Activated CD8-positive, alpha-beta T cell treated with anti-CD3 and anti-CD28 coated beads, Interleukin-2, amount 10 ng/mL, durations not matched to agents 7 days and 5 days (primary cell): ENCODE results near the gene ANKZF1. TPM values are rescaled to one million over a fixed set of nuclear protein-coding genes. Genes with fewer than 3 reads are reported as not detected.

ENCODE experiments used
- ATAC-seq: fragments of 150-1000 bp; cut with Tn5 transposase; one replicate; pipeline ENCODE4 v1.10.0; 2021; ENCODE audit warnings: moderate library complexity
- CTCF ChIA-PET: fragments of 350-600 bp; sonication (Branson Sonifier 250); formaldehyde crosslinking; loops from one replicate; lab custom pipeline; 2021; ENCODE audit warnings: antibody characterized with exemption; lab: Charles Lee
- POLR2A ChIA-PET: fragments of 350-600 bp; sonication (Branson Sonifier 250); formaldehyde crosslinking; loops from one replicate; lab custom pipeline; 2021; ENCODE audit warnings: antibody characterized with exemption; lab: Charles Lee
- DNase-seq: peaks from one replicate; pipeline ENCODE4 v3.0.0-alpha.2; 2020
- H3K27ac Mint-ChIP-seq: one replicate; pipeline ENCODE4 v1.8.0; 2021; ENCODE audit warnings: mild to moderate bottlenecking, mixed read lengths
- H3K27me3 Mint-ChIP-seq: one replicate; pipeline ENCODE4 v1.8.0; 2021; ENCODE audit warnings: low read depth, mixed read lengths
- H3K36me3 Mint-ChIP-seq: one replicate; pipeline ENCODE4 v1.8.0; 2021; ENCODE audit warnings: low read depth, mixed read lengths
- H3K4me1 Mint-ChIP-seq: one replicate; pipeline ENCODE4 v1.8.0; 2021; ENCODE audit warnings: low read depth, mixed read lengths
- H3K4me3 Mint-ChIP-seq: one replicate; pipeline ENCODE4 v1.8.0; 2021; ENCODE audit warnings: mild to moderate bottlenecking, mixed read lengths
- H3K9me3 Mint-ChIP-seq: one replicate; pipeline ENCODE4 v1.8.0; 2022; ENCODE audit warnings: mixed read lengths; ENCODE audit not compliant: insufficient read depth
- total RNA-seq, 2 experiments: library from RNA; stranded (reverse); gene quantifications; one replicate each; pipeline ENCODE4 v1.2.3, GENCODE V29; 2021

Gene ANKZF1
- total RNA-seq, 2 experiments from 2014 or later, result 106 to 114 TPM

GRCh38 chr2:219207884-219208740 is 21.5 kb upstream of the ANKZF1 start:
- Mint-ChIP-seq H3K27me3 (no peaks in the 10 kb centered on the region), H3K9me3 (peaks cover 5% of the 10 kb centered on the region), H3K36me3 (peaks cover 54% of the 10 kb centered on the region), H3K4me3 (peak overlapping the region; percentile 86), H3K27ac (peak overlapping the region; percentile 96), H3K4me1 (peaks cover 63% of the 10 kb centered on the region)
- ChIA-PET POLR2A (interaction anchor here (1.2 to 5.3 kb wide), 10 partner anchors 26 to 46 kb away, joined by 3 to 49 read pairs (median 6); partner anchors contain the start of genes CNPPD1, GLB1L, RETREG2 and STK16), CTCF (interaction anchor here (0.7 to 4.6 kb wide), 10 partner anchors 12 to 156 kb away, joined by 3 to 49 read pairs (median 8); partner anchors contain the start of genes ABCB6, CNPPD1, GLB1L and NHEJ1)
- DNase-seq (no peak), ATAC-seq (no peak)

- peak overlapping the region; percentile 81 for H3K27ac Mint-ChIP-seq
- H3K4me1 Mint-ChIP-seq, result peaks cover 63% of the 10 kb centered on the region
- DNase-seq (no peak), ATAC-seq (no peak)
- peaks cover 3% of the 10 kb centered on the region for H3K9me3 Mint-ChIP-seq
- H3K36me3 Mint-ChIP-seq, result peaks cover 53% of the 10 kb centered on the region
- ChIA-PET POLR2A (interaction anchor here (0.9 to 5.3 kb wide), 8 partner anchors 9 to 45 kb away, joined by 3 to 49 read pairs (median 5); partner anchors contain the start of genes ABCB6, CNPPD1, GLB1L and RETREG2), CTCF (interaction anchor here (0.7 to 4.6 kb wide), 10 partner anchors 10 to 86 kb away, joined by 3 to 49 read pairs (median 8); partner anchors contain the start of genes ABCB6, CNPPD1, GLB1L and NHEJ1)
- H3K27me3 Mint-ChIP-seq, result no peaks in the 10 kb centered on the region
- peak overlapping the region; percentile 86 for H3K4me3 Mint-ChIP-seq
These were observed 20.1 kb upstream of the ANKZF1 start for GRCh38 chr2:219209236-219210195.

- no peaks in the 10 kb centered on the region for H3K27me3 Mint-ChIP-seq
- DNase-seq, result no peak
- H3K4me3 Mint-ChIP-seq, result no peak overlapping the region
- H3K4me1 Mint-ChIP-seq, result peaks cover 65% of the 10 kb centered on the region
- peak overlapping the region; percentile 81 for H3K27ac Mint-ChIP-seq
- H3K36me3 Mint-ChIP-seq, result peaks cover 52% of the 10 kb centered on the region
- H3K9me3 Mint-ChIP-seq, result no peaks in the 10 kb centered on the region
- ChIA-PET CTCF (interaction anchor here (1.2 to 4.6 kb wide), 11 partner anchors 9 to 85 kb away, joined by 4 to 49 read pairs (median 11); partner anchors contain the start of genes ABCB6, CNPPD1, GLB1L and NHEJ1), POLR2A (interaction anchor here (1.6 to 5.3 kb wide), 2 partner anchors 34 to 37 kb away, joined by 7 to 49 read pairs; partner anchors contain the start of genes CNPPD1 and RETREG2)
- ATAC-seq, result no peak
These were observed 19.3 kb upstream of the ANKZF1 start for GRCh38 chr2:219210196-219210885.

GRCh38 chr2:219210886-219211362 is 18.7 kb upstream of the ANKZF1 start:
- peaks cover 52% of the 10 kb centered on the region for H3K36me3 Mint-ChIP-seq
- ATAC-seq, result no peak
- H3K4me1 Mint-ChIP-seq, result peaks cover 61% of the 10 kb centered on the region
- no peak for DNase-seq
- no peaks in the 10 kb centered on the region for H3K9me3 Mint-ChIP-seq
- H3K27me3 Mint-ChIP-seq, result no peaks in the 10 kb centered on the region
- no peak overlapping the region for H3K4me3 Mint-ChIP-seq
- ChIA-PET CTCF (interaction anchor here (0.6 to 3.8 kb wide), 17 partner anchors 9 to 84 kb away, joined by 3 to 41 read pairs (median 7); partner anchors contain the start of genes ABCB6, CNPPD1, NHEJ1 and SLC23A3), POLR2A (interaction anchor here (0.6 to 1.5 kb wide), 5 partner anchors 29 to 51 kb away, joined by 3 to 6 read pairs (median 4); partner anchors contain the start of gene CNPPD1)
- peak overlapping the region; percentile 81 for H3K27ac Mint-ChIP-seq

GRCh38 chr2:219213026-219213415 is 16.6 kb upstream of the ANKZF1 start:
- ATAC-seq, result no peak
- Mint-ChIP-seq H3K4me3 (no peak overlapping the region), H3K36me3 (peaks cover 46% of the 10 kb centered on the region), H3K4me1 (peaks cover 57% of the 10 kb centered on the region), H3K9me3 (no peaks in the 10 kb centered on the region), H3K27ac (no peak overlapping the region), H3K27me3 (no peaks in the 10 kb centered on the region)
- ChIA-PET POLR2A (interaction anchor here (0.6 to 0.7 kb wide), 2 partner anchors 37 to 804 kb away, joined by 3 to 4 read pairs; partner anchors contain the start of gene CNPPD1), CTCF (interaction anchor here (1.0 to 3.4 kb wide), 6 partner anchors 15 to 216 kb away, joined by 3 to 41 read pairs (median 5); partner anchors contain the start of genes NHEJ1 and SLC23A3)
- DNase-seq, result no peak

GRCh38 chr2:219213486-219214071 is 16.0 kb upstream of the ANKZF1 start:
- no peak for DNase-seq
- Mint-ChIP-seq H3K36me3 (peaks cover 41% of the 10 kb centered on the region), H3K9me3 (no peaks in the 10 kb centered on the region), H3K27me3 (no peaks in the 10 kb centered on the region), H3K4me1 (peaks cover 53% of the 10 kb centered on the region), H3K27ac (no peak overlapping the region), H3K4me3 (no peak overlapping the region)
- ChIA-PET CTCF (interaction anchor here (1.0 to 3.4 kb wide), 4 partner anchors 14 to 57 kb away, joined by 3 to 41 read pairs (median 5); partner anchors contain the start of genes NHEJ1 and SLC23A3), POLR2A (interaction anchor here (0.6 kb wide), 1 partner anchor 804 kb away, joined by 3 read pairs; no protein-coding TSS in a partner anchor)
- no peak for ATAC-seq

- CTCF ChIA-PET, result interaction anchor here (1.2 to 1.6 kb wide), 2 partner anchors 14 to 57 kb away, joined by 3 to 4 read pairs; no protein-coding TSS in a partner anchor
- H3K36me3 Mint-ChIP-seq, result peaks cover 36% of the 10 kb centered on the region
- ATAC-seq (no peak), DNase-seq (no peak)
- H3K27ac Mint-ChIP-seq, result no peak overlapping the region
- POLR2A ChIA-PET, result no interaction called here
- no peaks in the 10 kb centered on the region for H3K9me3 Mint-ChIP-seq
- no peaks in the 10 kb centered on the region for H3K27me3 Mint-ChIP-seq
- no peak overlapping the region for H3K4me3 Mint-ChIP-seq
- H3K4me1 Mint-ChIP-seq, result peaks cover 51% of the 10 kb centered on the region
These were observed 15.5 kb upstream of the ANKZF1 start for GRCh38 chr2:219214141-219214540.

- no peak for ATAC-seq
- no peak overlapping the region for H3K27ac Mint-ChIP-seq
- no peaks in the 10 kb centered on the region for H3K9me3 Mint-ChIP-seq
- DNase-seq, result no peak
- H3K36me3 Mint-ChIP-seq, result peaks cover 36% of the 10 kb centered on the region
- POLR2A ChIA-PET, result no interaction called here
- CTCF ChIA-PET, result interaction anchor here (1.2 to 5.9 kb wide), 3 partner anchors 44 to 58 kb away, joined by 3 to 25 read pairs (median 8); partner anchors contain the start of gene NHEJ1
- H3K4me1 Mint-ChIP-seq, result peaks cover 50% of the 10 kb centered on the region
- no peaks in the 10 kb centered on the region for H3K27me3 Mint-ChIP-seq
- no peak overlapping the region for H3K4me3 Mint-ChIP-seq
These were observed 14.8 kb upstream of the ANKZF1 start for GRCh38 chr2:219214786-219215185.

- POLR2A ChIA-PET, result interaction anchor here (0.9 to 1.8 kb wide), 5 partner anchors 11 to 40 kb away, joined by 3 to 5 read pairs (median 3); partner anchors contain the start of genes ATG9A, CNPPD1 and TUBA4A
These were observed 13.6 kb upstream of the ANKZF1 start for GRCh38 chr2:219215871-219216534.

More at GRCh38 chr2:219215871-219216534, 13.6 kb upstream of the ANKZF1 start:
- CTCF ChIA-PET, result interaction anchor here (0.8 to 5.9 kb wide), 6 partner anchors 10 to 79 kb away, joined by 3 to 25 read pairs (median 8); partner anchors contain the start of genes ATG9A, NHEJ1 and ZFAND2B
- DNase-seq (no peak), ATAC-seq (no peak)
- Mint-ChIP-seq H3K36me3 (peaks cover 37% of the 10 kb centered on the region), H3K27ac (peak overlapping the region; percentile 46), H3K27me3 (no peaks in the 10 kb centered on the region), H3K9me3 (no peaks in the 10 kb centered on the region), H3K4me1 (peaks cover 38% of the 10 kb centered on the region), H3K4me3 (no peak overlapping the region)
